SK-N-SH treated with all-trans-retinoic acid at 6 μM for 48 hours (cell line): Measurements from ENCODE around the gene MGMT.

Experiments
- ATAC-seq: fragments of 200-7000 bp; cut with Tn5 transposase; 3 replicates; pipeline ENCODE4 v1.9.1; 2020; ENCODE audit warnings: mild to moderate bottlenecking, moderate library complexity
- ARNTL ChIP-seq: fragments of 450-650 bp; formaldehyde crosslinking; IDR thresholded peaks from 2 replicates; pipeline ENCODE4 v1.5.0; 2020; ENCODE audit warnings: low read depth, mild to moderate bottlenecking, moderate library complexity, borderline replicate concordance
- CSRNP3 ChIP-seq: fragments of 250-450 bp; sonication (Bioruptor Pico); IDR thresholded peaks from 2 replicates; pipeline ENCODE4 v1.5.1; 2021; ENCODE audit warnings: mild to moderate bottlenecking, moderate library complexity
- GLIS3 ChIP-seq: fragments of 250-450 bp; sonication (Bioruptor Pico); IDR thresholded peaks from 2 replicates; pipeline ENCODE4 v1.5.0; 2020; ENCODE audit warnings: mild to moderate bottlenecking, moderate library complexity
- ISL1 ChIP-seq: fragments of 250-450 bp; sonication (Bioruptor Pico); IDR thresholded peaks from 2 replicates; pipeline ENCODE4 v2.1.2; 2022; ENCODE audit warnings: mild to moderate bottlenecking, moderate library complexity
- OSR1 ChIP-seq: fragments of 250-450 bp; sonication (Bioruptor Pico); IDR thresholded peaks from 2 replicates; pipeline ENCODE4 v1.8.0; 2022; ENCODE audit warnings: moderate library complexity, mild to moderate bottlenecking, inconsistent platforms
- POU6F1 ChIP-seq: fragments of 250-450 bp; sonication (Bioruptor Pico); IDR thresholded peaks from 2 replicates; pipeline ENCODE4 v1.8.0; 2021; ENCODE audit warnings: low read depth, mild to moderate bottlenecking, moderate library complexity, borderline replicate concordance
- RARB ChIP-seq: fragments of 250-450 bp; sonication (Bioruptor Pico); IDR thresholded peaks from 2 replicates; pipeline ENCODE4 v1.8.0; 2021; ENCODE audit warnings: mild to moderate bottlenecking, moderate library complexity
- SNAI2 ChIP-seq: fragments of 250-450 bp; sonication (Bioruptor Pico); IDR thresholded peaks from 2 replicates; pipeline ENCODE4 v1.5.0; 2020; ENCODE audit warnings: mild to moderate bottlenecking, moderate library complexity
- TOX ChIP-seq: fragments of 250-450 bp; sonication (Bioruptor Pico); IDR thresholded peaks from 2 replicates; pipeline ENCODE4 v1.8.0; 2021; ENCODE audit warnings: mild to moderate bottlenecking, moderate library complexity, borderline replicate concordance
- TSHZ2 ChIP-seq: fragments of 250-450 bp; sonication (Bioruptor Pico); IDR thresholded peaks from 2 replicates; pipeline ENCODE4 v1.5.0; 2020; ENCODE audit warnings: mild to moderate bottlenecking, moderate library complexity
- ZC3H10 ChIP-seq: fragments of 250-450 bp; sonication (Bioruptor Pico); IDR thresholded peaks from 2 replicates; pipeline ENCODE4 v1.5.1; 2021; ENCODE audit warnings: mild to moderate bottlenecking, moderate library complexity
- ZFP30 ChIP-seq: fragments of 450-650 bp; formaldehyde crosslinking; IDR thresholded peaks from 2 replicates; pipeline ENCODE4 v1.5.0; 2022; ENCODE audit warnings: mild to moderate bottlenecking, moderate library complexity
- ZNF70 ChIP-seq: fragments of 450-650 bp; formaldehyde crosslinking; IDR thresholded peaks from 2 replicates; pipeline ENCODE4 v1.5.0; 2020; ENCODE audit warnings: mild to moderate bottlenecking, moderate library complexity
- ZNF8 ChIP-seq: fragments of 450-650 bp; formaldehyde crosslinking; IDR thresholded peaks from 2 replicates; pipeline ENCODE4 v1.5.0; 2020; ENCODE audit warnings: mild to moderate bottlenecking, moderate library complexity
- TF ChIP-seq, protein P1 (sequence below): fragments of 250-450 bp; sonication (Bioruptor Pico); IDR thresholded peaks from 2 replicates; pipeline ENCODE4 v1.8.0; 2020; ENCODE audit warnings: mild to moderate bottlenecking, moderate library complexity, borderline replicate concordance
- TF ChIP-seq, protein P2 (sequence below): fragments of 250-450 bp; sonication (Bioruptor Pico); IDR thresholded peaks from 2 replicates; pipeline ENCODE4 v1.5.1; 2020; ENCODE audit warnings: low read depth, mild to moderate bottlenecking, moderate library complexity

Gene MGMT

GRCh38 chr10:129629911-129630310 is 162.9 kb downstream of the MGMT start:
- ATAC-seq, result no peak
- no peak for TF ChIP-seq ZNF70 (CRISPR knock-in tag)
- no peak for TF ChIP-seq SNAI2 (CRISPR knock-in tag)

DNA sequence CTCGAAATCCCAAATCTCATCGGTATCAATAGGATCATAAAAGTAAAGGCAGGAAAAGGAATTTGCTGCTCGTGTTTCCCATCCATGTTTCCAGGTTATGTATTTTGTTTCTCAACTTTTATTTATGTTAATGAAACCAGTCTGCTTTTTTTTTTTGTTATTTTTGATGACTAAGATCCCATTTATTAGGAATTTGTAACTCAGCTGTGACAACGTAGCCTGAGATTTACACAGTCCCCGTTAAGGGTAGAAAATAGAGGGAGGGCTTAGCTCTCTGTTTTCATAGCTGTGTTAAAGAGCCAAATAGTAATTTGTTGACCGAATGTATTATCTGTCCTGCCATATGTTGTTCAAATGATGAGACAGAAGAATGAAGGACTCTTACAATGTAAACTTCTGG is 164.0 kb downstream of the MGMT start:
- ATAC-seq, result no peak
- no peak for TF ChIP-seq TSHZ2
- TF ChIP-seq, protein P1, sequence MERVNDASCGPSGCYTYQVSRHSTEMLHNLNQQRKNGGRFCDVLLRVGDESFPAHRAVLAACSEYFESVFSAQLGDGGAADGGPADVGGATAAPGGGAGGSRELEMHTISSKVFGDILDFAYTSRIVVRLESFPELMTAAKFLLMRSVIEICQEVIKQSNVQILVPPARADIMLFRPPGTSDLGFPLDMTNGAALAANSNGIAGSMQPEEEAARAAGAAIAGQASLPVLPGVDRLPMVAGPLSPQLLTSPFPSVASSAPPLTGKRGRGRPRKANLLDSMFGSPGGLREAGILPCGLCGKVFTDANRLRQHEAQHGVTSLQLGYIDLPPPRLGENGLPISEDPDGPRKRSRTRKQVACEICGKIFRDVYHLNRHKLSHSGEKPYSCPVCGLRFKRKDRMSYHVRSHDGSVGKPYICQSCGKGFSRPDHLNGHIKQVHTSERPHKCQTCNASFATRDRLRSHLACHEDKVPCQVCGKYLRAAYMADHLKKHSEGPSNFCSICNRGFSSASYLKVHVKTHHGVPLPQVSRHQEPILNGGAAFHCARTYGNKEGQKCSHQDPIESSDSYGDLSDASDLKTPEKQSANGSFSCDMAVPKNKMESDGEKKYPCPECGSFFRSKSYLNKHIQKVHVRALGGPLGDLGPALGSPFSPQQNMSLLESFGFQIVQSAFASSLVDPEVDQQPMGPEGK (CRISPR knock-in tag), result no peak
- TF ChIP-seq TOX (CRISPR knock-in tag), result no peak
- TF ChIP-seq ISL1 (CRISPR knock-in tag), result no peak
- no peak for TF ChIP-seq CSRNP3 (CRISPR knock-in tag)
- no peak for TF ChIP-seq ZNF8 (CRISPR knock-in tag)
- TF ChIP-seq RARB (CRISPR knock-in tag), result no peak
- TF ChIP-seq GLIS3 (CRISPR knock-in tag), result no peak
- TF ChIP-seq, protein P2, sequence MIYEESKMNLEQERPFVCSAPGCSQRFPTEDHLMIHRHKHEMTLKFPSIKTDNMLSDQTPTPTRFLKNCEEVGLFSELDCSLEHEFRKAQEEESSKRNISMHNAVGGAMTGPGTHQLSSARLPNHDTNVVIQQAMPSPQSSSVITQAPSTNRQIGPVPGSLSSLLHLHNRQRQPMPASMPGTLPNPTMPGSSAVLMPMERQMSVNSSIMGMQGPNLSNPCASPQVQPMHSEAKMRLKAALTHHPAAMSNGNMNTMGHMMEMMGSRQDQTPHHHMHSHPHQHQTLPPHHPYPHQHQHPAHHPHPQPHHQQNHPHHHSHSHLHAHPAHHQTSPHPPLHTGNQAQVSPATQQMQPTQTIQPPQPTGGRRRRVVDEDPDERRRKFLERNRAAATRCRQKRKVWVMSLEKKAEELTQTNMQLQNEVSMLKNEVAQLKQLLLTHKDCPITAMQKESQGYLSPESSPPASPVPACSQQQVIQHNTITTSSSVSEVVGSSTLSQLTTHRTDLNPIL (CRISPR knock-in tag), result no peak
- no peak for TF ChIP-seq SNAI2 (CRISPR knock-in tag)
- no peak for TF ChIP-seq POU6F1
- TF ChIP-seq ARNTL, result no peak
- TF ChIP-seq OSR1 (CRISPR knock-in tag), result no peak
- TF ChIP-seq ZFP30 (CRISPR knock-in tag), result no peak
- TF ChIP-seq ZNF70 (CRISPR knock-in tag), result no peak
- no peak for TF ChIP-seq ZC3H10 (CRISPR knock-in tag)

- no peak for TF ChIP-seq RARB (CRISPR knock-in tag)
- no peak for TF ChIP-seq CSRNP3 (CRISPR knock-in tag)
- TF ChIP-seq ISL1 (CRISPR knock-in tag), result no peak
- TF ChIP-seq, protein P2 (CRISPR knock-in tag), result no peak
- no peak for TF ChIP-seq GLIS3 (CRISPR knock-in tag)
- ATAC-seq, result no peak
Observed at GRCh38 chr10:129631870-129632623, 165.0 kb downstream of the MGMT start.
